ENCODE results near the gene NUDC.
"Not testable (repeated sequence)": the region's sequence is repeated elsewhere in the genome, so short reads cannot be mapped to it uniquely, and the experiment has no call there.

The NUDC gene

DNA sequence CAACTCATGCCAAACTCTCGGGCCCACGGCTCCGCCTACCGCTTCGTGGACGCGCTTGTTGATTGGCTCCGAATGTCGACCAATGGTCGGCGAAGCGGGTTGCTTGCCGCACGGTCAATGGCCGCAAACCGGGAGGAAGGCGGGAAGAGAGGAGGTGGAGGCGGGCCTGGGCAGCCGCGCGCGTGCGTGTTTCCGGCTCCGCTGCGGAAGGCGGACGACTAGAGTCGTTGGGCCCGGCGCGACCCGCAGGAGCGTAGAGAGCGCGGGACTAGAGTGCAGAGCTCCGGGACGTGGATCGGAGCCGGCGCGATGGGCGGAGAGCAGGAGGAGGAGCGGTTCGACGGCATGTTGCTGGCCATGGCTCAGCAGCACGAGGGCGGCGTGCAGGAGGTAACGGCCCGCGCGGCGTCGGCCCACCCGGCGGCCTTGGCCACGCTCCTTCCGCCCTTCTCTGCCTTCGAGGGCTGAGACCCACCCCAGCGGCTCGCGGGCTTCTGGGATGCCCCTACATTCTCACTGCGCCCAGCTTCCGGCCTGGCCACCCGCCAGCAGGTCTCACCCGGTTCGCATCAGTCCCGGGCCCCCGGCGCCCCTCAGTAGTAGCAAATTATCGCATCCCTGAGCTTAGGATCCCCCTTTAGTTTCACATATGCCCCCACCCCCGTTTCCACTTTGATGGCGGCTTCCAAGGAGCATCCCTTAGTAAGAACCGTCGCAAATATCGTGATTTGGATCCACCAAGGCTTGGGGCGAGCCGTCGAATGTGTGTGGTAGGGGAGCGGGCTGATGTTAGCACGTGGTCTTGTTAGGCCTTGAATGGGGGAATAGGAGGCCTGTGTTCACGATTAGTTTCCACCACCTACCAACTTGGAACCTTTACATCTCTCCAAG, at the start of gene NUDC:
NUDC (plus strand) TSS at position 204 of the 891 bp plus-strand sequence; CDS start at position 310, 106 bp downstream.
- peak; percentile 58 for FAIRE-seq

DNA sequence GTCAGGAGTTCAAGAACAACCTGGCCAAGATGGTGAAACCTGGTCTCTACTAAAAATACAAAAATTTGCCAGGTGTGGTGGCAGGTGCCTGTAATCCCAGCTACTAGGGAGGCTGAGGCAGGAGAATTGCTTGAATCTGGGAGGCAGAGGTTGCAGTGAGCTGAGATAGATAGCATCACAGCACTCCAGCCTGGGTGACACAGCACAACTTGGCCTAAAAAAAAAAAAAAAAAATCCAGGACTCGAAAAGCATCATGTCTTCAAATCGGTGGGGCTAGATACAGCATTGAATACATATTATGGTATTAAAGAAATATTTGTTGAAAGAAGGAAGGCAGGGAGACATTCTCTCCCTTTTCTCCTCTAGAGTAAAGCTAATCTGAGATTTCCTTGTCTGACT, 48.4 kb upstream of the NUDC start:
- FAIRE-seq: not testable (repeated sequence)

DNA sequence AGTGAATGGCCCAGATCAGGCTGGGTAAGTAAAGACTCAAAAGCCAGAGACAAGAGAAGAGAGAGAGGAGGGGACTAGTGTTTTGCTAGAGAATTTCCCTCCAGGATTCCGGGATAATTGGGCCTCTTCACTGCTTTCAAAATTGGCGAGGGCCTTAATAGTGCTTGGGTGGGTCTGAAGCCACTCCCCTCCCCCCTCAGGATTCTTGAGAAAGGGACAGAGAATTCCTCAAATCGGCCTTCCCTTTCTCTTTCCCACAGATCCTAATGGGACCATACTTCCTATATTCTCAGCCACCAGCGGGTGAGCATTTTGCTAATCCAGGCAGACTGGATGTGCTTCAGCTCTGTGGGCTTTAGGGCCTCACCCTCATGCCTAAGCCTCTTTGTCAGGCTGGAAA, 46.6 kb upstream of the NUDC start:
- no peak for FAIRE-seq

DNA sequence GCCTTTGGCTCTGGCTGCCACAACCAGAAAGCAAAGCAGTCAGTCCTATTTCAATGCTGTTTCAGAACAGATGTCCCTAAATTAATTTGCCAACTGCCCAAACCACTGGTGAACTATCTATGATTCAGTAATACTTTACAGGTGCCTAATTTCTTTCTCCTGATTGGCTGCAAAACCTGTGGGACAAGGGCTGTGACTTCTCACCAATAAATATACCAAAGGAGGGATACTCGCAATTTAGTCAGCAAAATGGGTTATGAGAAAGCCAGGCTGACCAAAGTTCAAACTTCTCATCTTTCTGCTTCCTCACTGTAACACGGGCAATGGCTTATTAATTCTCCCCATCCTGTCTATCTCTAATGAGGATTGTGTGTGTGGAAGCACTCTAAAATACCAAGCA, 44.2 kb upstream of the NUDC start:
- no peak for FAIRE-seq

DNA sequence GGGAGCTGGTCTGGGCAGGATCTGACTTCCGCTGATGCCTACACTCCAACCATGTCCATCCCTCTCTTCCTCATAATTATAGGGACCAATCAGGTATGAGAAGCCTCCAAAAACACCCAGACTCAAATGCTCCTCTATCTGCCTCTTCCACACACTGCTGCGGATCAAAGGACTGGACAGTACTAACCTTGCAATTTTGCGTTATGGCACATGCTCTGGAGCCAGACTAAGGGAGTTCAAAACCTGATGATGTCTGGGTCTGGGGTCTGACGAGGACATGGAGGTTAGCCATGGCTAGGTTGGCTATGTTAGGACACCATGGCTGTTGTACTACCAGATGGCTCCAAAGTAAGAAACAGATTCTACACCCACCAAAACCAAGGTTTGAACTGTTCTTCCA, 41.8 kb upstream of the NUDC start:
- FAIRE-seq: no peak

DNA sequence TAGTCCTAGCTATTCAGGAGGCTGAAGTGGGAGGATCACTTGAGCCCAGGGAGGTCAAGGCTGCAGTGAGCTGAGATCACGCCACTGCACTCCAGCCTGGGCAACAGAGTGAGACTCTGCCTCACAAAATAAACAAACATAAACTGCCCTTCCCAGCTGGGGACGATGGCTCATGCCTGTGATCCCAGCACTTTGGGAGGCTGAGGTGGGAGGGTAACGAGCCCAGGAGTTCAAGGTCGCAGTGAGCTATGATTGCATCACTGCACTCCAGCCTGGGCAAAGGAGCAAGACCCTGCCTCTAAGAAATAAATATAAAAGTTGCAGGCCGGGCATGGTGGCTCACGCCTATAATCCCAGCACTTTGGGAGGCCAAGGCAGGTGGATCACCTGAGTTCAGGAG, 39.9 kb upstream of the NUDC start:
- not testable (repeated sequence) for FAIRE-seq

DNA sequence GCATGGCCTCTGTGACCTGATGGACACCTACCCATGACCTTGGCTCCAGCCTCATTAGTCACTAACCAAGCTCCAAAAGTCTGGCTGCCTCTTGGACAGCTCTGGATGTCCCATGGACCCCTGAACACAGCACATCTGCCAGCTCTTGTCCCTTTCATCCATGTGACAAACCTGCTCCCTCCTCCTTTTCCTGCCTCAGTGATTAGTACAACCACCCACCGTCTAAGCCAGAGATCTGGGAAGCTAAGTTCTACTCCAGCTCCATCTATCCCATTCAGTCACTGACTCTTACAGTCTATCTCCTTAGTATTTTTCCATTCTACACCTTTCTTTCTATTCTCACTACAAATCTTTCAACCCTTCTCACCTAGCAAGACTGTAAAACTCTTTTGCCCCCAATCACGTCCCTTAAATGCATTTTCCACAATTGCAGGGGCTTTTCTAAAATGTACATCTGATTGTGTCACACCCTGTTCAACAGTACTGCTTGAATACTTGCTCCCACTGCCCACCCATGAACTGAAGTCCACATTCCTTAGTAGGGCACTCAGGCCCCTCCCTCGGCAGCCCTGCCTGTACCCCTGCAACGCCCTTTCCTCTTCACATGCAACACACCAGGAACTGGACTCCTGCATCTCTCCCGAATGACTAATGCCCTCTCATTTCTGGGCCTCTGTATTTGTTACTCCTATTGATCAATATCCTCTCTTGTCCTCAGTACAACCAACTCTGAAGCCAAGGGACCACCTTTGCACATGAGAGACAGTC, 38.7 kb upstream of the NUDC start:
- FAIRE-seq: no peak

DNA sequence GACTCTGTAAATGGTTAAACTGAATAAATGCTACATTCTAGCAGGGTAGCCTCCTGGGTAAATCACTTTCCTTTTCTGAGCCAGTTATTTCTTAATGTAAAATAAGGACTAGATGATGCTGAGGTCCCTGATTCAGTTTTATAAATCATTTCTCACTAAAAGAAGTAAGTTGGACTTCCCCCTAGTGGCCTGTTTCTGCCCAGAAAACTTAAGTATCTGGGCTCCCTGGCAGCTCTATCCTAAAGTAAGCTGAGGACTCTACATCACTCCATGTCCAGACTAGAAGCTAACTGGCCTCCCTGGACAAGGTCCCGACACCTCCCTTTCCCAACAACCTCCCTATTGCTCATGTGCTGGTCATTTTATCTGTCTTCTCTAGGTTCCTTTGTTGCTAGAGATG, 34.4 kb upstream of the NUDC start:
- FAIRE-seq: no peak

DNA sequence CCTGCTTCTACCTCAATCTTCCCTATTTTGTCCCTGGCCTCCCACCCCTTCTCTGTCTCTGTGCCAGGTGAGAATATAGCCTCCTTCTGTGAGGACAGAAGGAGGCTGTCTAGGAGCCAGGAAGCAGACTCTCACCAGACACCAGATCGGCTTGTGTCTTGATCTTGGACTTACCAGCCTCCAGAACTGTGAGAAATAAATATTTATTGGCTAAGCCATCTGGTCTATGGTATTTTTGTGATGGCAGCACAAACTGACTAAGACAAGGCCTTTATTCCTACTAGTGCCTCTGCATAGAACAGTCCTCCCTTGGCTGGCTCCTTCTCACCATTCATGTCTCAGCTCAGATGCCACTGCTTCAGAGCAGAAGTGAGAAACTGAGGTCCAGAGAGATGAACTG, 33.3 kb upstream of the NUDC start:
- FAIRE-seq: no peak

DNA sequence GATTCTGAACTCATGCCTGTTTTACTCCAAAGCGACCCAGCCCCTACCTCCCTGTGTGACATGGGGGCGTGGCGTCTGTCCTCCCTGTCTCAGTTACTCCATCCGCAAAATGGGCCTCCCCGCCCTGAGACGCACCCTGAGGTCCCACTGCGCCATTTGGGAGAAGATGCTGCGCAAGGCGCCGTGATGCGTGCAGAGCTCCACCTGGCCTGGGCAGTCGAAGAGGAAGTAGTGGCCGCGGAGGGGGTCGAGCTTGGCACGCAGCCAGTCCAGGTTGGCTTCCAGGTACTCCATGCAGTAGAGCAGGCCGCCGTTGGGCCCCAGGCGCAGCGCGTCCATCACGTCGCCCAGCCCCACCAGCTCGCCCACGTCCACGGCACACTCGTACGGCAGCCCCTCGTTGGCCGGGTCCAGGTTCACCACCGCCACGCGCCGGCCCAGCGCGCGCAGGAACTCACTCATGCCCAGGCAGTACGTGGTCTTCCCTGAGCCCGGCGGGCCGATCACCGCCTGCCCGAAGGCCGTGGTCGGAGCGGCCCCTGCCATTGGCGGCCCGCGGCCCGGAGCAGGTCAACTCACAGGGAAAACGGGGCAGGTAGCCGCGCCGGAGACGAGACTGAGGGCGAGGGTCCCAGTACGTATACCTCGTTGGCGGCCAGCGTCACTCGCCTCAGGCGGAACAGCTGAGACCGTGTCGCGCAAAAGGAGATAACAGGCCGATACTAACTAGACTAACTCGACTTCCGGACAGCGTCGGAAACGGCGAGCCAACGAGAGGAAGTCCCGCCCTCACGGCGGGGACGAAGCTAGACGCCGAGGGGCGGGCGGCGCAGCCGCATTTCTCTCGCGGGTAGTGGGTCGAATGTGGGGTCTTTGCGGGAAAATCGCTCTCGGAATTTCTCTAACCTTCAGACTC, 31.7 kb upstream of the NUDC start, which contains the start of gene GPN2:
GPN2 (minus strand) TSS at position 733 of the 916 bp plus-strand sequence; CDS start at position 546, 187 bp downstream.
- FAIRE-seq: no peak

DNA sequence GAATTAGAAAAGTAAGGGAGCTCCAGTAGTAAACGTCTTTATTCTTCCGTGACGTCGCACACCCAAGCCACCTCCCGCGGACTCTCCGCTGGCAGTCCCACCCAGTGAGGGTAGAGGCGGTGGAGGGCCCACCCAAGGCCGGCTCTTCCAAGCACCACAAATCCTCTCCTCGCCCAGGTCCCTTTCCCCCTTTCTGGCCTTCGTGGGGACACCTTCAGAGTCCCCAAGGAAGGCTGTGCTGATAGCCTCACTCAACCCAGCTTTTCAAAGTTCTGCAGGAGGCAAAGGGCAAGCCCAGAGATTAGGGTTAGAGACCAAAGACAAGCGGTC, 31.1 kb upstream of the NUDC start:
- no peak for FAIRE-seq

DNA sequence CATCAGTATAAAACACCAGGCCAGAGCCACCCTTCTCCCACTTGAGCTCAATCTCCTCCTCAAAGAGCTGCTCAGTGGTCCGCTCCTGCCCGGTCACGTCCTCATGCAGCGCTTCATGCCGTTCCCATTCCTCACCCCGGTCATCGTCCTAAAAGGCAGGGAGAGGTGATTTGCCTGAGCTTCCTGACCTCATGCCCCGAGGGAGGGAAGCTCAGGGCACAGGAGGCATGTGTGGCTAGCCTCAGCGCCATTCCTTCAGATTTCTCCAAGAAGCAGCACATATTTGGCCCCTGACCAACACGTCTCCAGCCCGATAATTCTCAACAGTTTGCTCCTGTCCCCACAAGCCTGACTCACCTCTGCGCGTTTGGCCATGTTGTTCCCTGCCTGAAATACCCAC, 27.3 kb upstream of the NUDC start:
- no peak for FAIRE-seq

DNA sequence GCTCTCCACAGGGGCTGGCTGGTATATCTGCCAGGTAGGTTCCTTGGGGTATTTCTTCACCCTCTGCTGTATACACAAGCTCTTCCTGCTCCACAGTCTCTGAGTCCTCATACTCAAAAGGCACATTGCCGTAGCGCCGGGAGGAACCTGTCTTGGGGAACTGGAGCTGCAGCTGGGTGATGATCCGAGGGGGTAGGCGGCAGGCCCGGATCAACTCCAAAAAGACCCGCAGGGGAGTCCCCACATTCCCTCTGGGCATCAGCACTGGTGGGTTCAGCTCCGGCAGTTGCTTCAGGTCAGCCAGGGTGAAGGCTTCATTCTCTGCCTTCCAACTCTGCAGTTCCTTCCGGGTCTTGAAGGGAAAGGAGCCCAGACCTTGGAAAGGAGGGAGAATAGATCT, 24.2 kb upstream of the NUDC start:
- FAIRE-seq: no peak

DNA sequence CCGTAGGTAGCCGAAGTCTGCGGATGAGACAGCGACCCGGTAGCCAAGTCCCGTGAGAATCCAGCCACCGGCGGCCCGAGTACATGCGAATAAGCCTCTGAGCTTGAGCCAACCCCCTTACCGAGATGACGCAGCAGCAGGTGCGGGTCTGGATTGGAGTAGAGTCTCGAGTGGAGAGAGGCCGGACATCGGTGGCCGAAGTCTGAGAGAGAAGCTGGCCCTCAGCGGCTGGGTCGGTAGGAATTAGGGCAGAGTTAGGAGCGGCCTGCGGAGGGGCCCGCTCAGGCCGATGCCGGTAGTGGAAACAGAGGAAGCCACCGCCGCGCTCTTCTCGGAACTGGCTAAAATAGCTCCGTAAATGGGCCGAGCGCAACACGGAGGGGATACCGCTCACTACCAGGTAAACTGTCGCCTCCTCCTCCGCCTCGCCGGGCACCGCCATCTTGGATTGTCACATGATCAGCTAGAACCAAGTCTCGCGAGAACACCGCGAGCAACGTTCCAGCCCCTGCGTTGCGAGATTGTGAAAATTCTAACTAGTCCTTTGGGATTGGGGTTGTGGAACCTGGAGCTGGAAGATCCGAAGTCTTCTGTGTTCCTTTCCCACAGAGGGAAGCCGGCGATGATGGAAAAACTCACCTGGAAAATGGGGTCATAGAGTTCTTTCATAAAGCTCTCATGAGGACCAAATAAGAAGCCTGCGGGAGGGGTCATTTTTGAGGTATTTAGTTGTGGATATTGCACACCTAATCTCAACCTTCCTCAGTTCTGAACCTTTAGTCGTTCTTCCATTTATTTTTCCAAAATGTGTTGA, 21.3 kb upstream of the NUDC start, which contains the start of gene GPATCH3:
GPATCH3 (minus strand) TSS at position 467 of the 814 bp plus-strand sequence; CDS start at position 442, 25 bp downstream.
- peak; percentile 24 for FAIRE-seq

DNA sequence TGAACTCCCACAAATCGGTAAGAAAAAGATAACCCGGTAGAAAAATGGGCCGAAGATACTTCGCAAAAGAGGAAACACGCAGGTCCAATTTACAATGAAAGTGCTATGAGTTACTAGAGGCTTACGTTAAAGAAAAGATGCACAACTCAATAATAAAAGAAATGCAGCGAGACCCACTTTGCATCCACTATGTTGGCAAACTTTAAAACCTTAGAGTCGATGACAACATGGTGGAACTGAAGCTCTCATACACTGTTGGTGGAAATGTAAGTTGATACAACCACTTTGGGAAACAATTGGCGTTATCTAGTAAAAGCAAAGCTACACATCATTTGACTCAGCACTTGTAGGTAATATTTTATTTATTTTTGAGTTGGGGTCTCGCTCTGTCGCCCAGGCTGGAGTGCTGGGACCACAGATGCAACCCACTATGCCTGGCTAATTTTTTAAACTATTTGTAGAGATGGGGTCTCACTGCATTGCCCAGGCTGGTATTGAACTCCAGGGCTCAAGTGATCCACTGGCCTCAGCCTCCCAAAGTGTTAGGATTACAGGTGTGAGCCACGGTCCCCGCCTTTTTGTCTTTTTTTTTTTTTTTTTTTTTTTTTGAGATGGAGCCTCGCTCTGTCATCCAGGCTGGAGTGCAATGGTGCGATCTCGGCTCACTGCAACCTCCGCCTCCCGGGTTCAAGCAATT, 20.6 kb upstream of the NUDC start:
- peak; percentile 56 for FAIRE-seq

DNA sequence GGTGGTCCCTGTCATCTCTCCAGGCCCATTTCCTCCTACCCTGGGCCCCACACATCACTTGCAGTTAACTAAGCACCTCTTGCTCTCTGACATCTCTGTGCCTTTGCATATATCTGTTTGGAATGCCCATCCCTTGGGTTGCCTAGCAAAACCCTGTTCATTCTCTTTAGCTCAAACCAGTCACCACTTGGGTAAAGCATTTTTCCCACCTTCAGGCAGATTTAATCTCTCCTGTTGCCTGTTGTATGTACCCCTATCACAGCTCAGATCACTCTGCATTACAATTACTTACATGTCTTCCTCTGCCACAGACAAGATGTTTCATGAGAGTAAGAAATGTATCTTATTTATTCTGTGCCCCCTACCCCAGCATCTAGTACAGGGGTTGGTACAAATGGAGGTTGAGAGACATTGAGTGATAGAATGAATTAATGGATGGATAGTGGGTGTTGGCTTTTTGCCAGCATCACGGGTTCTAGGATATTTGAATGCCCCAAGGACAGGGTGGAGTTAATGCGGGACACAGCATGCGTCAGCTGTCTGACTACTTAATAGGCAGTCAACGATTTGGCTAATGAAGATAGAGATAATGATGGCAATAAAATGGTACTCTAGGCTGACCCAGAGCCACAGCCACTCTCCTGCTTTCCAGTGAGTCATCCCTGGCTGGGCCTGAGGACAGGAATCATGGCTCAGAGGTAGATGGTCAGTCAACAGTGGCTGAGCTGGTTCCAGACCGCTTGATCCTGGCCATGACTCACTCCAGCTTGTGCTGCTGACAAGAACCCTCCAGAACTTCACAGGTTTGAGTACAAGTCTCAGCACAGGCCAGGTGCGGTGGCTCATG, 14.2 kb upstream of the NUDC start:
- FAIRE-seq: peak; percentile 49

DNA sequence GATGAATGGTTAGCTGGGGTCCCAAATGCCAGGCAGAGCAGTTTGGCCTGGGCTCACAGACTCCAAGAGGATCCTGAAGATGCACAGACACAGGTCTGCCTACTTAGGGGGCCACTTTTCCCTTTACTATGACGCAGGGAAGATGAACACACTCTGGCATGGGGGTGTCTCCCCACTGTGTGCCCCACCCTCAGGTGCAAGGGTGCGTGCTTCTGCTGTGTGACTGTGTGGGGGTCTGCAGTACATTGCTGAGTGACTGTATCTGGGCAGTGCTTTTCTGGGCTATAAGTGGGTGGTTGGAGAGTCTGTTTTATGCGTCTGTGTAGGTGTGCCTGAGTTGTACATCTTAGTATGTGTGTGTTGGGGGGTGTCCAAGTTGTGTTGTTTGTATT, 11.6 kb upstream of the NUDC start:
- FAIRE-seq: no peak

DNA sequence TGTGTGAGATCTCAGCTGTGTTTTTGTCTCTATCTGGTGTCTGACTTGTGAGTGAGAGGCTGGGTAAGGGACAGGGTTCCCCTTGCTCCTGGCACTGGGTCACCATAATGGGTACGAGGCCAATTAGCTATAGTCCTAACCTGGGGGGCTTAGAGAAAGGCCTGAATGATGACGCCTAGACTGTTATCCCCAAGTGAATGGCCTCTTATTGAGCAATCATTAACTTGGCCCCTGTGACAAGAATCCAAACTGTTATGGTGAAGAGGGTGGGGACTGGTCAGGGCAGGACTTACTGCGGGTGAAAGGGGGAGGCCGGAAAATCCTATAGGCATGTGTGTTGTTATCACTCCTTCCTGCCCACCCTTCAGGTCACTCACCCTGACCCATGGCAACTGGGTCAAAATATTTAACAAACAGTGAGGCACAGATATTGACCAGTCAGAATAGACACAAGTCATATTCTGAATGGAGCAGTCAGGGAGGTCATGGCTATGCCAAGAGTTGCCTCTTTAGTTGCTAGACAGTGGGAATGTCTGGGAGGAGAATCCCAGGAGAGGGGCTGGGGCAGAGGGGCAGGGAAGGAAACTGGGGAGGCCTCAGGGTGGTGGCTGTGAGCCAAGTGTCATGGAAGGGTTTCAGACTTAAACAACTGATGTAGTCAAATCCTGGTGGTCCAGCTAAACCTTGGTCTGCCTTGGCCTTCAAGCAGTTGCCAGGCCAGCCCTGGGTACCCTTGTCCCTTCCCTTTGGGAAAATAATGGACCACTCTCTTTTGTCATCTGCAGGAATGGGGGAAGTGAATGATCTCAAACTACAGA, 11.0 kb upstream of the NUDC start:
- no peak for FAIRE-seq

DNA sequence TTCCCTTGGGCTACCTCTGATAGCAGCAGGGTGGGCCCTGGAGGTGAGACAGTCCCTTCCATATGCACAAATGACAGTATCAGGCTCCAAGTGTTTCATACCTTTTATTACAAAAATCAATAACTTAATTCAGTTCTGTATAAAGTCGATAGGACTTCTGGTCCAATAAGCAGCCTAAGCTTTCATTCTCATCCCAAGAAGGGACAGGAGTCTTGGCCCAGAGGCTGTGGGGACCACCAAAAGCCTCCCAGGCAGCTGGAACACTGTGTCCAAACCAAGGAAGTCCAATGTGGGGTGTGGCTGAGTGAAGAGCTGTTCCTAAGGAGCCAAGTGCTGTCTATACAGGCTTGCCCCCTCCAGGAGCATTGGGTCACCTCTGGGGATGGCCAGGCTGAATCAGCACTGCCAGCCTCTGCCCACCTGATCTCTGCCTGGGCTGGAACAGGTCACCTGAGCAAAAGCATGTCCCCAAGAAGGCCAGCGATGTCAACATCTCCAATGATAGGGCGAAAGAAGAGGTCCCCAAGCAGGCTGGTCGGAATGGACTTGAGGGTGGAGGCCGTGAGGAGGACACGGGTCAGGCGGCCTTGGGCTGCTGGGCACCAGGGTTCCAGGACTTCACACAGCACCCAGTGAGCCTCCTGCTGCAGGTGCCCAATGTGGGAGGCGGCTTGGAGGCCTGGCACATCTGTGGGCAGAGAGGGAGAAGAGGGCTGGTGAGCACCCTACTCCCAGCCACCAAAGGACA, 10.0 kb upstream of the NUDC start:
- FAIRE-seq: no peak
